ENCODE measurements around the gene TOX2.

TOX2 gene

DNA sequence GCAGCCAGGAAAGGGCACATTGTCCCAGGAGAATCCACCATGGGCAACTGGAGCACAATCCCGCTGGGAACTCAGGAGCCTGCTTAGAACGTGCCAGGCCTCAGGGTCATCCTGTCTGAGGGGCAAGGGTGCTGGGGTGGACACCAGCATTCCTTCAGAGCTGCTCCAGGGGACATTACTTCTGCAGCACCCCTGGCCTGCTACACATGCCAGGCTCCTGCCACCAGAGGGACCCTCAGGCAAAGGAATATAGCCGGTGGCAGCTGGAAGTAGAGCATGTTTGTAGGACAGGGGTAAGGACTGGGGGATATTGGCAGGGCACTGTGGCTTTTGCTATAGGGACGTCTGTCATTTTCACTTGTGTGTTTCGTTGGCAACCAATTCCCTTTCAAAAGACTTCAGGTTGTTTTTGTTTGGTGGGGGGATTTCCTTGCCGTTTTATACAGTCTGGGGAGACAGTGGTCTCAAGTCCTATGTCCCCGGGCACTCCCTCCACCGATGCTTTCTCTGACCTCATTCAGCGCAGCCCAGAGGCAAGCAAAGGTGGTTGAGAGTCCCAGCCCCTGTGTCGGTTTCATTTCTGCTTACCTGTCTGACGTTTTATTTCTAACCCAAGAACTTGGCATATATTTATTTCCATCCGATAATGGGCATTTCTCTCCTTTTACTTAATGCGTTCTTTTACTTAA is 141.5 kb downstream of the TOX2 start:
- peak; percentile 77 for DNase-seq (ENCODE audit: low read depth, low spot score)

DNA sequence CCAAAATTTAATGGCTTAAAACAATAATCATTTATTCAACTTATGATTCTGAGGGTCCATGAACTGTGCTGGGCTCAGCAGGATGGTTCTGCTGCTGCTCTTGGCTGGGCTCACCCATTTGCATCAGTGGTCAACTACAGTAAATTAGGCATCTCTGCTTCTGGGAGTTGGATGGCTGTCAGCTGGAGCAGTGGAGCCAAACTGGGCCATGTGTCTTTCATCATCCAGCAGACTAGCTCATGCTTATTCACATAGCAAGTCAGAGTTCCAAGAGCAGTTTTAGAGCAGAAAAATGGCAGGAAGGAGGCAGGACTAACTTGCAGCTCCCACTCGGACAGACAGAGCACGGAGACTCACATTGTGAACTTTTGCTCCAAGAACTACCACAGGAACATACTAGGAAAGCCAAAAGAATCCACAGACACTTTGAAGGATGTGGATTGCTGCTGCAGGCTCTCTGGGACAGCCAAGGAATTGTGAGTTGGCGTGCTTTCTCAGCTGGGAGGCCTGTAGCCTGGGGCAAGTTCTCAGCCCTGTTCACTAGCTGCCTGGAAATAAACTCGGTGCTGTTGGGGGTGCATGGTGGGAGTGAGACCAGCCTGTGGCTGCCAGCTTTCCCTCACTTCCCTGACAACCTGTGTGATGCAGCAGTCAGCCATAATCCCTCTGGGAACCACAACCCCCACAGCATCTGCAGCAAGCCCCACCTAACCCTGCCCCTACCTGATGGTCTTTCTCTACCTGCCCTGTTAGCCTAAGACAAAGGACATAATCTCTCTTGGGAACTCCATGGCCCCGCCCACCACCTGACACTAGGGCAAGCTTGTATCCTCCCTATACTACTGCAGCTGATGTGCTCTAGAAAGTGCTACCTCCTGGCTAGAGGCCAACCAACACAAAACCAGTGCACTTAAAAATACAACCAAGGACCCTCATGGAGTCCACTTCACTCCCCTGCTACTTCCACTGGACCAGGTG is 143.3 kb downstream of the TOX2 start:
- peak; percentile 73 for DNase-seq (ENCODE audit: low read depth, low spot score)

DNA sequence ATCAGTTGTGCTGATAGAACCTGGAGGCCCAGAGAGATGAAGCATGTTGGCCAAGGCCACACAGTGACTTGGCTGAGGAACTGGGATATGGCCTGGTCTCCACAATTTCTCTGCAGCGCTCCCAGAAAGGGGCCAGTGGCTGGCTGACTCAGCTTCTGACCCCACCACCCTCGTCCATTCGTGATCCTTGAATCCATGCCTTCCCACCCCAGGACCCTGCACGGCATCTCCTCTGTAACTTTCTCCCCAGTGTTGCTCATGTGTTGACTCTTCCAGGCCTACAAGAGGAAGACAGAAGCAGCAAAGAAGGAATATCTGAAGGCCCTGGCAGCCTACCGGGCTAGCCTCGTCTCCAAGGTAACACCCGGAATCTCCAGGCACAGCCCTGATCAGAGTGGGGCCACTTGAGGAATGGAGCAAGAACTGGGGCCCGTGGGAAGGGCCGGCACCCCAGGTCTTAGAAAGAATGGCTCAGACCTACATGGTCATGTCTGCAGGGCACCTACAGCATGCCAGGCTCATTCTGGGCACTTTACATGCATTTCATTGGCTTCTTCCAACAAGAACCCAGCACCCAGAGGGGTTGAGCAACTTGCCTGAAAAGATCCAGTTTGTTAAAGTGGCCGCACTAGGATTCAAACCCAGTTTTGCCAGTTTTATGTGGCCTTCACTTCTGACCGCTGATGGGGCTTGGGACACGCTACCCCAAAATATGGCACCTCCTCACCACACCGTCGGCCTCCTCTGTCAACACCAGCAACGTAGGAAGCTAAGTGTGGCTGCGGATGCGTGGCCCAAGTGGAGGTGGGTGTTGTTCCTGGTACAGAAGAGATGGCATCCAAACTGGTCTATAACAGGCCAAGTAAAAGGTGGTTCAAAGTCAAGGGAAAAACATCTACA is 150.1 kb downstream of the TOX2 start:
- no peak for DNase-seq (ENCODE audit: low read depth, low spot score)

DNA sequence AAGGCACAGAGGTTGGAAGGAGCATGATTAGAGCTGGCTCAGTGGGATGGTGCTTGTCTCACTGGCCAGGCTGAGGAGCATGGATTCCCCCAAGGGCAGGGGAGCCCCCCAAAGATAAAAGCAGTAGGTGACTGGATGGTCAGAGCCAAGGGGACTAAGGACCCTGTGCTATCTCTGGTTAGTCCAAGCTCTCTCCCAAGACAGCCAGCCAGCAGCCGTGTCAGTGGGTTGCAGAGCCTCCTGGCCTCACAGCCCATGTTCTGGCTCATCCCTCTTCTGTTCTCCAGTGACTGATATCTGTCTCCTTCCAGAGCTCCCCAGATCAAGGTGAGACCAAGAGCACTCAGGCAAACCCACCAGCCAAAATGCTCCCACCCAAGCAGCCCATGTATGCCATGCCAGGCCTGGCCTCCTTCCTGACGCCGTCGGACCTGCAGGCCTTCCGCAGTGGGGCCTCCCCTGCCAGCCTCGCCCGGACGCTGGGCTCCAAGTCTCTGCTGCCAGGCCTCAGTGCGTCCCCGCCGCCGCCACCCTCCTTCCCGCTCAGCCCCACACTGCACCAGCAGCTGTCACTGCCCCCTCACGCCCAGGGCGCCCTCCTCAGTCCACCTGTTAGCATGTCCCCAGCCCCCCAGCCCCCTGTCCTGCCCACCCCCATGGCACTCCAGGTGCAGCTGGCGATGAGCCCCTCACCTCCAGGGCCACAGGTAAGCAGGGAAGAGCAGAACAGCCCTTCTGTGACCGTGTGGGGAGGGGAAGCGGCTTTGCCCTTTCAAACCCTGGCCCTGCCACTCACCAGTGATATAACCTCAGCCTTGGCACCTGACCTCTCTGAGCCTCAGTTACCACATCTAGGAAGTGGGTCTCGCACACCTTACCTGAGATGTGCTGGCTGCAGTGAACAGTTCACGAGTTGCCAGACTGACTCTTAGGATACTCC is 151.0 kb downstream of the TOX2 start:
- DNase-seq (ENCODE audit: low read depth, low spot score), result no peak

DNA sequence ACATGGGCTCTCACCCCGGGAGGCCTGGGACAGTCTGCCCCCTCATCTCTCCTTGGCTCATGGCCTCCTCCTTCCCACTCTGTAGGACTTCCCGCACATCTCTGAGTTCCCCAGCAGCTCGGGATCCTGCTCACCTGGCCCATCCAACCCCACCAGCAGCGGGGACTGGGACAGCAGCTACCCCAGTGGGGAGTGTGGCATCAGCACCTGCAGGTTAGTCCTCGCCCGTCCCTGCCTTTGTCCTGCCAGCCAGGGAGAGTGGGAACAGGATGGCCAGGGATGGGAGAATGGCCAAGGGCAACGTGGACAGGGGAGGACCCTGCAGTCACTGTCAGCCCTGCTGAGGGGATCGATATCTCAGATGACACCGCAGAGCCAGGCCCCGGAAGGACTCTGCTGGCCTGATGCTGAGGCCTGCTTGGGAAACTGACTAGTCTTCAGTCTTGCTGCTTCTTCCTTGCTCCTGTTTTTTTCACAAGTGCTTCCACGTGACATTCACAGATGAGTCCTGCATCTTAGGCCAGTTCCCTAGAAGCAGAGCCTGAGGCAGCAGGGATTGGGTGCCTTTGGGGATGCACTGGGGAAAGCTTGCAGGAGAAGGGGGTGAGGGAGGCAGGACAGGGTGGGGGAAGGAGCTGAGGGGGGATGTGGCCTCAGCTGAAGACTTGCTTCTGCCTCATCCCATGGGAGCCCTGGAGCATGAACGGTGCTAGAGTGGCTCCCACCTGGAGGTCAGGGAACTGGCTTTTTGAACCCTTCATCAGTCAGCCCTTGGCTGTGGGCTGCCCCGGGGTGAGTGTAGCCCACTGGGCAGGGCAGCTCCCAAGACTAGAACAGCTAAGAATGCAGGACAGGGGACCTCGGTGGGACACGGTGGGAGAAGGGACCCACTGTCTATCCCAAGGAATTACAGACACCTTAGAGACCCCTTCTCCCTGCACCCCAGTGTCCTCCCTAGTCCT is 152.3 kb downstream of the TOX2 start:
- no peak for DNase-seq (ENCODE audit: low read depth, low spot score)

DNA sequence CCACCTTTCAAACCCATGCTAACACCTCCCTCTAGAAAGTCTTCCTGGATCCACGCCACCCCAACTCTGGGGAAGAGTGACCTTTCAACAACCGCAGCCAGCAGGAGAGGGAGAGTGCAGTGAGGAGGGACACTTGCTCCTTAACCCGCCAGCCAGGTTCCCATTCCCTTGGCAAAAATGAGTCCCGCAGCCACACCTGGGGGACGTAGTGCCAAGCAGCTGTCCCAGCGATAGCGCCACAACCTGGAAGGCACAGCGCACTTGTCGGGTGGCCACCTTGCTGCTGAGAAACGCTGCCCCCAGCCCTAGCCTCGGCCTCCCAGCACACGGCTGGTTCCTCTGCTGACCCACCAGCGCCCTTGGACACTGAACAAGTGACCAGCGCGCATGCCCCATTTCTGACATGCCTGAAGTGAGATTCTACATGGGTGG is 153.0 kb downstream of the TOX2 start:
- no peak for DNase-seq (ENCODE audit: low read depth, low spot score)

DNA sequence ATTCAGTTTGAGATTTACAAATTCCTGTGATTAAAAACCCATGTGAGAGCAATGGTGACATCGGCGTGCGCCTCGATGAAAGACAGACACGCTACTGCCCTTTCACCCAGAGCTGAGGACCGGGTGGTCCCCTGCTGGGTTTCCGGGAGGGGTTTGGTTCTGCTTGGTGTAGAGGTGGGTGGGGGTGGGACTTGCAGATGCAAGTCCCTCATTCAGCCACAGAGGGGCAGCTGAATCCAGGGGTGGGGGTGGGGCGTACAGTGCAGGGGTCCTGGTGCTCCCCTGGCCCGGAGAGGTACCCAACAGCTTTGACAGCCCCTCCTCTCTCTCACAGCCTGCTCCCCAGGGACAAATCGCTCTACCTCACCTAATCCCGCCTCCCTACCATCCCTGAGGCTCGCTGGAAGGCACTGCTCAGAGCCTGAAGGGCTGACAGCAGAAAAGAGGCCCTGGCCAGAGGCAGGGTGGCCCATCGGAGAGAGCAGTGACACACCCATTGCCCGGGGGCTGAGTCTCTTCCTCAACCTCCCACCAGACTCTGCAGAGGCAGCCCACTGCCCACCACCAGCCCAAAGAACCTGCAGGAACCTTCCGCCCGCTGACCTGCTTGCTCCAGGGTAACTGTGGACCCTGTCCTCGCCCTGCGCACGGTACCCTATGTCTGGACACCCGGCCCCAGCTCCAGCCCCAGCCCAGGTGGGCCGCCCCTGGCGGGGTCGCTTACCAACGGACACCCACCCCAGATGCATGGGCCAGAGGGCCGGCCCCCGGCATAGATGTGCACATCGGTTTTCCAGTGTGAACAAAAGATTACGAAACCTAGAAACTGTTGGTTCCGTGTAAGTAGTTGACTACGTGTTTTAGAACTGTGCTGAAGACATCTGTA is 153.9 kb downstream of the TOX2 start:
- DNase-seq (ENCODE audit: low read depth, low spot score), result no peak

DNA sequence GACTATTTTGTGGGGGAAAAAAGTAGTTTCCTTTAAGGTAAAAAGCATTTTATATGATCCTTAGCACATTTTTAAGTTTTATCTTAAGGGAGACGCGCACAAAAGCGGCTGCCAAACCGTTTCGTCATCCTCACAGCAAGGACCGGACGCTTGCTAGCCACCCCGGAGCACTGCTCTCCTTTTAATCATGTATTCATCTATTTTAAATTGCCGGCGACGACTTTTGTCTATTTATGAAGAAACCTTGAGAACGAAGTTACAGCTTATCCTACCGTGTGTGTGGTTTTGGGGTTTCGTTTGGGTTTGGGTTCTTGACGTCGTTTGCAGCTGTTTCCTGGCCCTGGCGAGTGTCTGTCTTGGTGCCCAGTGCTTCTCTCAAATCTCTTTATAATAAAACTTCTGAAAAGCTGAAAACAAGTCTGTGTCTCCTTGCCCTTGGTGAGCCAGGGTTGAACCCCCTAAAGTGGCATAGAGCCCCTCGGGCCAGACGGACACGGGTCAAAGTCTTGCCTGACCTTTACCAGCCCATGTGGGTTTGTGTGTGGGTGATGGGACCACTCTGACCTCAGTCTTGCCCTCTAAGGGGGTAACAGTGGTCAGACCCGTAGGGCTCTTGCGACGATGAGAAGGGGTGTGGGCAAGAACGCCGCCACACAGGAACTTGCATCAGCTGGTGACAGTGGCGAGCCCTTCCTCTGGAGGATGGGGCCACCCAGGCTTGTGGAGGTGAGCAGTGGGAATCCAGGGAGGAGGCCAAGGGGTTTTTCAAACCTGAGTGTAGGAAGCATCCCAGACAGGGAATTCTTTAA is 154.8 kb downstream of the TOX2 start:
- no peak for DNase-seq (ENCODE audit: low read depth, low spot score)

DNA sequence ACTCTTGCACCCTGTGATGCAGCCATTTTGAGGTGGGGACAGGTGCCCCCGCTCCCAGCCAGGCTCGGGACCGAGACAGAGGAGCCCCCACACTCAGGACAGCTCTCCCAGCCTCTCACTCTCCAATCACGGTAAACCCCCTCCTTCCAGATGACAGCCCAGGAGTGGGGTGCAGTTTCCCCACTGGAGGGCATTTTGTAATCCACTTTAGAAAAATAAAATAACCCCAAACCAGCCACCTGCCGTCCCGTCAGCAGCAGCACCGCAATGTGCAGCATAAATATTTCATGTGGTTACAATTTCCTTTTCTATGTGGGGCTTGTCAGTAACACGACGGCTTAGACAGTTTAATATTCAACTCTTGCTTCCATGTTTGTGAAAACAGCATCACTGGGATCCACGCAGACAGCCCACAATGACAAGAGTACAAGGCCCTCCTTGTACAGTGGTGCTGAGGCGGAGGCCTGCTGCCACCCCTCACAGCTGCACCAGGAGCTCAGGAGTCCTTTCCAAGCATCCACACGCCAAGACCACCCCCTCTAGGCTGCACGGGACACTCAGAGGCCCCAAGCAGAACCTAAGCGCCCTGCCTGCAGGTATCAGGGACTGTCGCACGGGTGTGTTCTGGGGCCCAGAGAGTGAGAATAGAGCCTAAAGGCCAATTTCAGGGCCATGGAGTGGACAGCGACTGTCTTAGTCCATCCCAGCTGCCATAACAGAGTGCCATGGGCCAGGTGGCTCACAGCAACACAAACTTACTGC is 155.7 kb downstream of the TOX2 start:
- DNase-seq (ENCODE audit: low read depth, low spot score), result no peak

DNA sequence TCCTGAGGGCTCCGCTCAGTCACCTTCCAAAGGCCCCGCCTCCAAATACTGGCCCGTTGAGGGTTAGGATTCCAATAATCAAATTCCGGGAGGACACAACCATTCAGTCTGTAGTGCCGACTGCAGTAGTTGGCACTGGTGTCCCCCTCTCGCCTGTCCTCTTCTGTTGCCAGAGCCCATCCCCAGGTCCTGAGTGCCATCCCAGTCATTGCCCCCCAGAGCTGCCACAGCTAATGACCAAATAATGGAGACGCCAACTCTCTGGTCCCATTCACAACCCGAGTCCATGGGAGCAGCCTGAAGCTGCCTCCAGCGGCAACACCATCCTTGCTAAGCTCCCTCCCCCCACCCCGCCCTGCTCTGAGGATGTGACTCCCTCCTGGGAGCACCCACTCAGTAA is 156.4 kb downstream of the TOX2 start:
- no peak for DNase-seq (ENCODE audit: low read depth, low spot score)

DNA sequence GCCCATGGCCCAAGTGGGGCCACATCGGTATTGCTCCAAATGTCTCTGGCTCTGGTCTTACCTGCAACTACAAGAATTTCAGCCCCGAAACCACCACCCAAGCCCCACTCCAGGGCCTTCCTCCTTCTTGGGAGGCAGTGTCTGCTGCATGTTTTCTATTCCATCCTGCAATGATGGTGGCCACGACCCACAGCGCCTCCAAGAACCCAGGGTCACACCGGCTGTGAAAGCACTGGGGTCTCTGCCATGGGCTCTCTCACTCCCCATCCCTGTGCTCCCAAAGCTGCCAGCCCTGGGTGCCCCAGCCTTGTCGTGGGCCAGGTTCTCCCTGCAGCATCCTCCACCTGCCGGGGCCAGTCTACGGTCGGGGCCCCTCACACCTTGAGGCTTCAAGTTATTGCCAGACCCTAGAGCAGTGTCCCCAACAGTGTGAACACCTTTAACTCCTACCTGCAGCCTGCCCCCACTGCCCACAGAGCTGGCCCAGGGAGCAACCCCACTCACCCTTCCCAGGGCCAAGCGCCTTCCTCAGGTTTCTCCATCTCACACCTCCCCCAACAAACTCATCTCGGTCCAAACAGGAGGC is 157.0 kb downstream of the TOX2 start:
- DNase-seq (ENCODE audit: low read depth, low spot score), result no peak

DNA sequence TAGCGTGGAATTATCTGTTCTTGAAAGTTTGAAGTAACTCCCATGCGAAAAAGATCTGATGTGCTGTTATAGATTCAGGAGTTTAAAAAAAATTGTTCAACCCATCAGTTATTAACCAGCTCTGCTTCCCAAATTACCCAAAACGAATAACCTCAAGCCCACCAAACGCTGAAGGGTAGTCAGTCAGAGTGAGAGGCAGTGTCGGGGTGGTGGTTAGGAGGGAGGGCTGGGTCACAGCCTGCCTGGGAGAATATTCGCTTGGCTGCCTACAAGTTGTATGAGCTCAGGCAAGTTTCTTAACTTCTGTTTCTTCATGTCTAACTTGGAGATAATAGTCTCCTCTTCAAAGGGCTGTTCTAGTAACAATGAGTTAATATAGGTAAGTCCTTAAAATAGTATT is 157.7 kb downstream of the TOX2 start:
- no peak for DNase-seq (ENCODE audit: low read depth, low spot score)

DNA sequence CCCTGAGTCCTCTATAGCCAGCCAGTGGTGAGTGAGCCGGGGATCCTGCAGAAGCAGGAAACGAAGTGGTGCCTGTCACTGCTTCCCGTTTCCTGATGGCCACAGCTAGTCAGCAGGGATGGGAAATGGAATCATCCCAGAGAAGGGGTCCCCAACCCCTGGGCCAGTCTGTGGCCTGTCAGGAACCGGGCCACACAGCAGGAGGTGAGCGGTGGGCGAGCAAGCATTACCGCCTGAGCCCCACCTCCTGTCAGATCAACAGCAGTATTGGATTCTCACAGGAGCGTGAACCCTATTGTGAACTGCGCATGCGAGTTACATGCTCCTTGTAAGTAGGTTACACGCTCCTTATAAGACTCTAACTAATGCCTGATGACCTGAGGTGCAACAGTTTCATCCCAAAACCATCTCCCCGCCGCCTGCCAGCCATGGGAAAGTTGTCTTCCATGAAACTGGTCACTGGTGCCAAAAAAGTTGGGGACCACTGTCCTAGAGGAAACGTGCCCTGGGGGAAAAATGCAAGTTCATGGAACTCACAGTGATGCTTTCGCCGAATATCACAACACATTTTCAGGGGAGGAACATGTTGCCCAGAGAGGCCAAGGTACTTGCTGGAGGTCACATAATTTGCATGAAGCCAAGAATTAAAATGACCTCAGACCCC is 158.5 kb downstream of the TOX2 start:
- DNase-seq (ENCODE audit: low read depth, low spot score), result no peak

DNA sequence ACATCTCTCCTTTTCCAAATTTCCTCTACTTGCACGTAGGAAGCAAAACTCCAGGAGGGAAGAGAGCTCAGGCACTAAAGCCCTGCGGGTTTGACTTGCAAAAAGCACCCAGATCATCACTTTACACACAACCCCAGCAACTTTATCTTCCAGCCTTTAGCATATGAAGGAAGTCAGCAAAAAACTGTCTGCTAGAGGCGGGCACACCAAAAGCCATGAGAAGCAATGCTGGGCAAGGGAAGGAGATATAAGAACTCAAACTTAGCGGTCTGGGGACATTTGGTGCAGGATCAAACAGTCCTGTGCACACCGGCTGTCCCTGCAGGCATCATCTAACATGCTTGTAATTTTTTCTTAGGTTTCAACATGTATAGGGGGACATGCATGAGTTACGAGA is 159.0 kb downstream of the TOX2 start:
- no peak for DNase-seq (ENCODE audit: low read depth, low spot score)

DNA sequence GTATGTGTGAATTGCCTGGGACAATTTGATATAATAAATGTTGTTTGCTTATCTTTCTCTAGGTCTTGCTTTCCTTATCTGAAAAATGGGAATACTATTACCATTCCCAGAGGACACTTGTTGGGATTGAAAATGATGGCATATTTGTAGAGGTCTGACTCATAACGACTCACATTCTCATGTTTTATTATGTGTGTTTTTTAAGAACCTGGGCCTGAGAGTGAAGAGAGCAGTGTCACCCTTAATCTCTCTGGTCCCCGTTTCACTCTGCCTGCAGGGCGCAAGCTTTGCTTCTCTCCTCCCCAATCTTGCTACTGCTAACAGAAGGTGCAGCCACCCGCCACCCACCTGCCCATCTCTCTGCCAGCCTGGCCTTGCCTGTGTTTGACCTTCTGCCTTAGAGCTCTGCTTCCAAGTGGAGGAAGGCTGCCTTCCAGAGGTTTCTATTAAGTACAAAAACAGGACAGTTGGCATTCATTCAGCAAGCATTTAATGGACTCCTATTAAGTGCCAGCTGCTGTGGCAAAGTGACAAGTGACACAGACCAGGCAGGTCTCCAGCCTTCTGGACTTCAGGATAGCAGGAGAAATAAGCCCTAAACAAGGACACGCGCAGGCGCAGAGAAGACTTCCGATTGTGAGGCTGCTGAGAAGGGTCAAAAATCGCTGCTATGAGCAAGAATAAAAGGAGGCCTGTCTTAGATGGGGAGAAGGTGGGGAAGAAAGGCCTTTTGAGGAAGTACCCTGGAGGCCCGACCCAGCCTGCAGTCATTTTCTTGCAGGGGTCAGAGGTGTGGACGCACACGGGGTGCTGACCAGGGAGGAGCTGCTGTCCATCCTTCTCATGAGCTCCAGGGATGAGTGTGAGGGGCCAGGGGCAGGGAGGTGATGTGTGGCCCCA is 159.8 kb downstream of the TOX2 start:
- DNase-seq (ENCODE audit: low read depth, low spot score), result no peak
